Mucosa of stomach (tissue), 1 donor: ENCODE data around the gene OR13A1.

Source experiments
- H3K27me3 ChIP-seq: one replicate; pipeline ENCODE4 v1.7.0; 2013; ENCODE audit warnings: mild to moderate bottlenecking, low read length; ENCODE audit not compliant: control insufficient read depth, insufficient read depth
- H3K36me3 ChIP-seq: one replicate; pipeline ENCODE4 v1.7.0; 2013; ENCODE audit warnings: low read length; ENCODE audit not compliant: control insufficient read depth, insufficient read depth
- H3K4me1 ChIP-seq: one replicate; pipeline ENCODE4 v1.7.0; 2013; ENCODE audit warnings: mild to moderate bottlenecking, low read length; ENCODE audit not compliant: control insufficient read depth, insufficient read depth
- H3K4me3 ChIP-seq: one replicate; pipeline ENCODE4 v1.7.0; 2013; ENCODE audit warnings: low read length
- H3K9ac ChIP-seq: one replicate; pipeline ENCODE4 v1.7.0; 2013; ENCODE audit warnings: mild to moderate bottlenecking, low read length, moderate library complexity
- H3K9me3 ChIP-seq: one replicate; pipeline ENCODE4 v1.7.0; 2013; ENCODE audit warnings: mild to moderate bottlenecking, low read length, moderate library complexity; ENCODE audit not compliant: control insufficient read depth
- donor health status: Pancreatic carcinoma.

OR13A1 gene

GRCh38 chr10:45254892-45255291, 60.5 kb downstream of the OR13A1 start:
- Histone ChIP-seq H3K9me3 (no peaks in the 10 kb centered on the region), H3K27me3 (no peaks in the 10 kb centered on the region), H3K36me3 (no peaks in the 10 kb centered on the region), H3K4me1 (no peaks in the 10 kb centered on the region), H3K4me3 (no peak overlapping the region), H3K9ac (no peak overlapping the region)

GRCh38 chr10:45253183-45253914, 62.1 kb downstream of the OR13A1 start:
- H3K9me3 ChIP-seq, result no peaks in the 10 kb centered on the region
- no peaks in the 10 kb centered on the region for H3K36me3 ChIP-seq
- H3K9ac ChIP-seq, result no peak overlapping the region
- H3K4me1 ChIP-seq, result no peaks in the 10 kb centered on the region
- H3K27me3 ChIP-seq, result no peaks in the 10 kb centered on the region
- no peak overlapping the region for H3K4me3 ChIP-seq
